GM12891 (cell line): ENCODE results near the gene LRRC39.

Experiments
- DNase-seq: peaks from one replicate; pipeline ENCODE4 v3.0.0; 2011; ENCODE audit warnings: low spot score; ENCODE audit not compliant: insufficient read length
- FAIRE-seq: peaks from 2 replicates; lab custom pipeline; 2011; peaks lifted over from hg19 to GRCh38; lab: Jason Lieb, UNC
- PAX5 ChIP-seq: IDR thresholded peaks from 2 replicates; pipeline ENCODE4 v1.6.1; 2011; ENCODE audit warnings: low read length, moderate library complexity, mild to moderate bottlenecking; ENCODE audit not compliant: insufficient read depth, severe bottlenecking
- POLR2A ChIP-seq: IDR thresholded peaks from 2 replicates; pipeline ENCODE4 v1.6.1; 2011; ENCODE audit warnings: low read depth, low read length, control low read depth
- POLR2AphosphoS5 ChIP-seq: IDR thresholded peaks from 2 replicates; pipeline ENCODE4 v1.6.1; 2011; ENCODE audit warnings: low read depth, low read length, control low read depth
- POU2F2 ChIP-seq: IDR thresholded peaks from 2 replicates; pipeline ENCODE4 v1.6.1; 2011; ENCODE audit warnings: low read depth, mild to moderate bottlenecking, control low read depth, low read length, moderate library complexity
- SPI1 ChIP-seq: IDR thresholded peaks from 2 replicates; pipeline ENCODE4 v1.6.1; 2011; ENCODE audit warnings: low read depth, low read length, control low read depth
- TAF1 ChIP-seq: IDR thresholded peaks from 2 replicates; pipeline ENCODE4 v1.6.1; 2011; ENCODE audit warnings: low read depth, low read length, control low read depth

LRRC39 gene

GRCh38 chr1:100131623-100132022 is 46.4 kb downstream of the LRRC39 start:
- TF ChIP-seq TAF1 (no peak), POU2F2 (no peak), PAX5 (no peak), POLR2A (no peak), SPI1 (no peak), POLR2AphosphoS5 (no peak)

GRCh38 chr1:100130552-100131077 is 47.4 kb downstream of the LRRC39 start:
- FAIRE-seq (no peak), DNase-seq (no peak)
- no peak for TF ChIP-seq POLR2A
- TF ChIP-seq SPI1: no peak
- TF ChIP-seq PAX5: no peak
- TF ChIP-seq TAF1: no peak
- TF ChIP-seq POLR2AphosphoS5: no peak
- no peak for TF ChIP-seq POU2F2

More at GRCh38 chr1:100131623-100132022, 46.4 kb downstream of the LRRC39 start:
- FAIRE-seq: peak; percentile 33
- DNase-seq: no peak

- FAIRE-seq (no peak), DNase-seq (no peak)
- TF ChIP-seq POLR2AphosphoS5 (no peak), SPI1 (no peak), TAF1 (no peak), PAX5 (no peak), POLR2A (no peak), POU2F2 (no peak)
Measured at GRCh38 chr1:100127226-100127625, 50.8 kb downstream of the LRRC39 start.

GRCh38 chr1:100122177-100122576 is 55.9 kb downstream of the LRRC39 start:
- DNase-seq: no peak
- FAIRE-seq: no peak
- TF ChIP-seq POLR2AphosphoS5 (no peak), POU2F2 (no peak)

GRCh38 chr1:100115524-100115923 is 62.5 kb downstream of the LRRC39 start:
- no peak for FAIRE-seq
- TF ChIP-seq POLR2AphosphoS5: no peak
- no peak for TF ChIP-seq SPI1
- TF ChIP-seq POLR2A: no peak
- no peak for TF ChIP-seq POU2F2
- TF ChIP-seq TAF1: no peak
- TF ChIP-seq PAX5: no peak

GRCh38 chr1:100109554-100110066 is 68.4 kb downstream of the LRRC39 start:
- no peak for TF ChIP-seq POLR2A
- TF ChIP-seq SPI1: no peak
- TF ChIP-seq TAF1: no peak
- no peak for TF ChIP-seq POU2F2
- no peak for TF ChIP-seq POLR2AphosphoS5
- no peak for TF ChIP-seq PAX5
- DNase-seq (no peak), FAIRE-seq (no peak)

More at GRCh38 chr1:100115524-100115923, 62.5 kb downstream of the LRRC39 start:
- no peak for DNase-seq

- no peak for DNase-seq
- TF ChIP-seq POU2F2 (no peak), PAX5 (no peak), SPI1 (no peak), POLR2AphosphoS5 (no peak), POLR2A (no peak), TAF1 (no peak)
- peak; percentile 40 for FAIRE-seq
Measured at GRCh38 chr1:100107696-100108095, 70.4 kb downstream of the LRRC39 start.

GRCh38 chr1:100101564-100101963 is 76.5 kb downstream of the LRRC39 start:
- no peak for DNase-seq
- FAIRE-seq: no peak
- TF ChIP-seq PAX5: no peak
- no peak for TF ChIP-seq POLR2AphosphoS5
- no peak for TF ChIP-seq POLR2A
- no peak for TF ChIP-seq TAF1
- TF ChIP-seq POU2F2: no peak
- TF ChIP-seq SPI1: no peak

- no peak for TF ChIP-seq PAX5
- no peak for TF ChIP-seq POU2F2
- TF ChIP-seq SPI1: no peak
- no peak for TF ChIP-seq POLR2A
- TF ChIP-seq POLR2AphosphoS5: no peak
- no peak for TF ChIP-seq TAF1
- no peak for FAIRE-seq
- no peak for DNase-seq
Measured at GRCh38 chr1:100100202-100100601, 77.9 kb downstream of the LRRC39 start.
